Neural progenitor cell (in vitro differentiated cells): ENCODE results near the gene DRC3.

Experiments
- EZH2 ChIP-seq: fragments of 200-600 bp; sonication (generic); IDR thresholded peaks from 2 replicates; pipeline ENCODE4 v1.6.1; 2017; ENCODE audit warnings: antibody characterized with exemption, mild to moderate bottlenecking, moderate library complexity
- EZH2phosphoT487 ChIP-seq: fragments of 200-600 bp; sonication (generic); IDR thresholded peaks from 2 replicates; pipeline ENCODE4 v1.6.1; 2017; ENCODE audit warnings: antibody characterized with exemption
- TF ChIP-seq, protein P1 (sequence below): fragments of 200-600 bp; sonication (generic); IDR thresholded peaks from 2 replicates; pipeline ENCODE4 v1.5.1; 2017; ENCODE audit warnings: antibody characterized with exemption, mild to moderate bottlenecking

DNA sequence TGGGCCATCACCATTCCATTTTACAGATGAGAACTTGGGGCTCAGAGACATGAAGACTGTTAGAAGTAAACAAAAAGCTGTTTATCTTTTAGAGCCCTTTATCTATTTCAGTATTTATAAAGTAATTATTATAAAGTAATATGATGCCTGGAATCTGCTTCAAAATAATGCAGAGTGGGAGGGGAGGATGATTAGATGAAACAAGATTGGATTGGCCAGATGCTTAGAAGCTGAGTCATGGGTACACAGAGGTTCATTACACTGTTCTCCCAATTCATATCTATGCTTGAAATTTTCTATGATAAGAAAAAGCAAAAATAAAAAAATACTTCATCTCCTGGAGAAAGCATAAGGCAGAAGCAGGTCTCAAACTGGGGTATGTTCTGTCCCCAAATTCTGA, 29.8 kb upstream of the DRC3 start:
- TF ChIP-seq, protein P1, sequence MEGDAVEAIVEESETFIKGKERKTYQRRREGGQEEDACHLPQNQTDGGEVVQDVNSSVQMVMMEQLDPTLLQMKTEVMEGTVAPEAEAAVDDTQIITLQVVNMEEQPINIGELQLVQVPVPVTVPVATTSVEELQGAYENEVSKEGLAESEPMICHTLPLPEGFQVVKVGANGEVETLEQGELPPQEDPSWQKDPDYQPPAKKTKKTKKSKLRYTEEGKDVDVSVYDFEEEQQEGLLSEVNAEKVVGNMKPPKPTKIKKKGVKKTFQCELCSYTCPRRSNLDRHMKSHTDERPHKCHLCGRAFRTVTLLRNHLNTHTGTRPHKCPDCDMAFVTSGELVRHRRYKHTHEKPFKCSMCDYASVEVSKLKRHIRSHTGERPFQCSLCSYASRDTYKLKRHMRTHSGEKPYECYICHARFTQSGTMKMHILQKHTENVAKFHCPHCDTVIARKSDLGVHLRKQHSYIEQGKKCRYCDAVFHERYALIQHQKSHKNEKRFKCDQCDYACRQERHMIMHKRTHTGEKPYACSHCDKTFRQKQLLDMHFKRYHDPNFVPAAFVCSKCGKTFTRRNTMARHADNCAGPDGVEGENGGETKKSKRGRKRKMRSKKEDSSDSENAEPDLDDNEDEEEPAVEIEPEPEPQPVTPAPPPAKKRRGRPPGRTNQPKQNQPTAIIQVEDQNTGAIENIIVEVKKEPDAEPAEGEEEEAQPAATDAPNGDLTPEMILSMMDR = no peak
- TF ChIP-seq EZH2 = no peak
- TF ChIP-seq EZH2phosphoT487 = no peak
